ENCODE results near the gene EFNA5.

DNA sequence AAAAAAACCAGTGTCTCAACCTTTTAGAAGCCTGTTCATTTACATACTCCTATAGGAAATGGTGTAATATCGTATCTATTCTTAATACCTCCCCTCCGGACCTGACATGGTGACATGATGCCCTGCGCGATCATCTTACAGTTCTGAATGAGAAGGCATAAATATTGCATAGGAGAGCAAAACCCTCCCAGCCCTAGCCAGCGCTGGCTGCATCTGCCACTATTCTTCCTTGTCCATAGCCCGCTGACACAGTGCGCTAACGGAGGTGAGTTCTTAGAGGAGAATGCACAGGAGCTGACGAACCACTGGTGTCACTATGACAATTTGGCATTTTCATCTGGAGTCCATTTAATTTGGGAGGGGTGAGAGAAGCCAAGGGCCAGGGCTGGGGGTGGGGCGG is 290.1 kb downstream of the EFNA5 start:
- TF ChIP-seq GATA2 (IDR thresholded peaks at IDR 0.05; ENCODE audit: low read depth, low read length) (no peak), GATA3 (IDR thresholded peaks at IDR 0.05; ENCODE audit: low read depth, low read length) (no peak)

Measured in SH-SY5Y (cell line).